RPMI7951 (cell line): Measurements from ENCODE around the gene TXNL4A. TPM values are rescaled to one million over a fixed set of nuclear protein-coding genes. Genes with fewer than 3 reads are reported as not detected.

Source experiments
- DNase-seq: peaks from one replicate; pipeline ENCODE4 v3.0.0-alpha.2; 2012; ENCODE audit warnings: low read depth
- total RNA-seq: library from RNA; depleted of rRNA; stranded (reverse); fragments of >200 nt; shearing (Covaris generic); gene quantifications from 2 replicates; pipeline ENCODE4 v1.2.3, GENCODE V29; 2014

Gene TXNL4A
- total RNA-seq, 1 experiment from 2014 or later, result 81.0 TPM

- DNase-seq, result no peak
Observed at GRCh38 chr18:79935925-79936324, 52.4 kb downstream of the TXNL4A start.

- no peak for DNase-seq
Observed at GRCh38 chr18:79935499-79935898, 52.9 kb downstream of the TXNL4A start.

GRCh38 chr18:79935098-79935480 is 53.3 kb downstream of the TXNL4A start:
- no peak for DNase-seq

- no peak for DNase-seq
Observed at GRCh38 chr18:79934311-79935097, 53.9 kb downstream of the TXNL4A start.

- no peak for DNase-seq
Observed at GRCh38 chr18:79933765-79934164, 54.6 kb downstream of the TXNL4A start.

- no peak for DNase-seq
Observed at GRCh38 chr18:79932907-79933306, 55.5 kb downstream of the TXNL4A start.

- DNase-seq, result no peak
Observed at GRCh38 chr18:79931475-79931874, 56.9 kb downstream of the TXNL4A start.

- DNase-seq, result no peak
Observed at GRCh38 chr18:79930020-79930642, 58.2 kb downstream of the TXNL4A start.

GRCh38 chr18:79928563-79928960 is 59.8 kb downstream of the TXNL4A start:
- no peak for DNase-seq

- DNase-seq, result no peak
Observed at GRCh38 chr18:79927607-79928562, 60.5 kb downstream of the TXNL4A start.

- DNase-seq, result no peak
Observed at GRCh38 chr18:79926715-79927606, 61.4 kb downstream of the TXNL4A start.

GRCh38 chr18:79926306-79926705 is 62.1 kb downstream of the TXNL4A start:
- DNase-seq, result no peak

GRCh38 chr18:79924814-79925731 is 63.3 kb downstream of the TXNL4A start:
- DNase-seq, result no peak

GRCh38 chr18:79923896-79924585 is 64.3 kb downstream of the TXNL4A start:
- DNase-seq, result no peak

- DNase-seq, result no peak
Observed at GRCh38 chr18:79922971-79923411, 65.4 kb downstream of the TXNL4A start.

- no peak for DNase-seq
Observed at GRCh38 chr18:79921984-79922965, 66.1 kb downstream of the TXNL4A start.
